SK-N-SH treated with all-trans-retinoic acid at 6 μM for 48 hours (cell line): ENCODE data around the gene FDXR.

Source experiments
- ATAC-seq: fragments of 200-7000 bp; cut with Tn5 transposase; 3 replicates; pipeline ENCODE4 v1.9.1; 2020; ENCODE audit warnings: mild to moderate bottlenecking, moderate library complexity
- ARNTL ChIP-seq: fragments of 450-650 bp; formaldehyde crosslinking; IDR thresholded peaks from 2 replicates; pipeline ENCODE4 v1.5.0; 2020; ENCODE audit warnings: low read depth, mild to moderate bottlenecking, moderate library complexity, borderline replicate concordance
- BACH2 ChIP-seq: fragments of 250-450 bp; sonication (Bioruptor Pico); IDR thresholded peaks from 2 replicates; pipeline ENCODE4 v1.9.0; 2021; ENCODE audit warnings: mild to moderate bottlenecking, borderline replicate concordance
- ESRRG ChIP-seq: fragments of 250-450 bp; sonication (Bioruptor Pico); IDR thresholded peaks from 2 replicates; pipeline ENCODE4 v1.6.1; 2021; ENCODE audit warnings: mild to moderate bottlenecking
- ISL1 ChIP-seq: fragments of 250-450 bp; sonication (Bioruptor Pico); IDR thresholded peaks from 2 replicates; pipeline ENCODE4 v2.1.2; 2022; ENCODE audit warnings: mild to moderate bottlenecking, moderate library complexity
- OSR1 ChIP-seq: fragments of 250-450 bp; sonication (Bioruptor Pico); IDR thresholded peaks from 2 replicates; pipeline ENCODE4 v1.8.0; 2022; ENCODE audit warnings: moderate library complexity, mild to moderate bottlenecking, inconsistent platforms
- PPARA ChIP-seq: fragments of 250-450 bp; sonication (Bioruptor Pico); IDR thresholded peaks from 2 replicates; pipeline ENCODE4 v1.5.0; 2020; ENCODE audit warnings: mild to moderate bottlenecking, borderline replicate concordance
- RARB ChIP-seq: fragments of 250-450 bp; sonication (Bioruptor Pico); IDR thresholded peaks from 2 replicates; pipeline ENCODE4 v1.8.0; 2021; ENCODE audit warnings: mild to moderate bottlenecking, moderate library complexity
- SNAI2 ChIP-seq: fragments of 250-450 bp; sonication (Bioruptor Pico); IDR thresholded peaks from 2 replicates; pipeline ENCODE4 v1.5.0; 2020; ENCODE audit warnings: mild to moderate bottlenecking, moderate library complexity
- TCF4 ChIP-seq: fragments of 250-450 bp; sonication (Bioruptor Pico); IDR thresholded peaks from 2 replicates; pipeline ENCODE4 v1.8.0; 2021; ENCODE audit warnings: mild to moderate bottlenecking, moderate library complexity, borderline replicate concordance
- ZC3H10 ChIP-seq: fragments of 250-450 bp; sonication (Bioruptor Pico); IDR thresholded peaks from 2 replicates; pipeline ENCODE4 v1.5.1; 2021; ENCODE audit warnings: mild to moderate bottlenecking, moderate library complexity
- ZNF565 ChIP-seq: fragments of 450-650 bp; formaldehyde crosslinking; conservative IDR thresholded peaks from 2 replicates; pipeline ENCODE4 v1.5.0; 2020; ENCODE audit warnings: low read depth, mild to moderate bottlenecking, moderate library complexity
- ZNF70 ChIP-seq: fragments of 450-650 bp; formaldehyde crosslinking; IDR thresholded peaks from 2 replicates; pipeline ENCODE4 v1.5.0; 2020; ENCODE audit warnings: mild to moderate bottlenecking, moderate library complexity
- TF ChIP-seq, protein P1 (sequence below): fragments of 250-450 bp; sonication (Bioruptor Pico); IDR thresholded peaks from 2 replicates; pipeline ENCODE4 v1.5.1; 2020; ENCODE audit warnings: low read depth, mild to moderate bottlenecking, moderate library complexity
- TF ChIP-seq, protein P2 (sequence below): fragments of 250-450 bp; sonication (Bioruptor Pico); IDR thresholded peaks from 2 replicates; pipeline ENCODE4 v1.5.0; 2020; ENCODE audit warnings: mild to moderate bottlenecking, moderate library complexity
- TF ChIP-seq, protein P3 (sequence below): fragments of 250-450 bp; sonication (Bioruptor Pico); IDR thresholded peaks from 2 replicates; pipeline ENCODE4 v1.5.1; 2021; ENCODE audit warnings: mild to moderate bottlenecking, moderate library complexity
- TF ChIP-seq, protein P4 (sequence below): fragments of 250-450 bp; sonication (Bioruptor Pico); IDR thresholded peaks from 2 replicates; pipeline ENCODE4 v1.8.0; 2020; ENCODE audit warnings: mild to moderate bottlenecking, moderate library complexity, borderline replicate concordance
- TF ChIP-seq, protein P5 (sequence below): fragments of 250-450 bp; sonication (Bioruptor Pico); IDR thresholded peaks from 2 replicates; pipeline ENCODE4 v1.8.0; 2021; ENCODE audit warnings: low read depth, mild to moderate bottlenecking, moderate library complexity, borderline replicate concordance

The FDXR gene

DNA sequence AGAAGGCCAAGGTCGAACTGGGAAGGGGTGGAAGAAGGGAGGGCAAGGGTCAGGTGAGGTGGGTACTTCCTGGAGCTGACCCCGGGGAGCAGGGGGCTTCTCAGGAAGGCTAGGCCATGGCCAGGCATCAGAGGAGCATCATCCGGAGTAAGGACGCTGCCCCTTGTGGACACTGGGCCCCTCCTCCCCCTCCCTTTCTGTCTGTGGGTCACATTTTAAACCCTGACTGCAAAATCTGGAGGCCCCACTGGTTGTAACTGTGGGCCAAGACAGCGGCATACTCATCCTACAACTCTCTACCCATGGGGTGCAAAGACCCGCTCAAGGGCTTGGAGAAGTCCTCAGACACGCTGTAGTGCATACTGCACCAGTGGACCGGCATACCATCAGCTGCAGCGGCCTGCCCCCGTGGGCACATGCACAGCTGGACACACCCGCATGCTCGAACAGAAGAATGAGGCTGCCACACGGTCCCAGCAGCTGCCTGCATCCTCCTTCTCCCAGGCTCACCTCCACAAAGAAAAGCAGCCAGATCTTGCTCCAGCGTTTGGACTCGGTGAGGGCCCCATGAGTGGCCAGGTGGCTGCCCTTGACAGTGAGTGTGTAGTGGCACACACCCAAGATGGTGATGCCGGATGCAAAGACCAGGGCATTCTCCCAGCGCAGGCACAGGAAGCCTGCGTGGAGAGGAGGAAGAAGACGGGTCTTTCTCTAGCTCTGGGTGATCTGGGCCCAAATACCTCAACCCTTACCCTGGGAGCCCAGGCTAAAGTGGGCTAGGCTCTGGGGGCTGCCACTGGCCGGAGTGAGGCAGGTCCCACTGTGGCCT is 19.4 kb upstream of the FDXR start (continued):
- TF ChIP-seq, protein P1, sequence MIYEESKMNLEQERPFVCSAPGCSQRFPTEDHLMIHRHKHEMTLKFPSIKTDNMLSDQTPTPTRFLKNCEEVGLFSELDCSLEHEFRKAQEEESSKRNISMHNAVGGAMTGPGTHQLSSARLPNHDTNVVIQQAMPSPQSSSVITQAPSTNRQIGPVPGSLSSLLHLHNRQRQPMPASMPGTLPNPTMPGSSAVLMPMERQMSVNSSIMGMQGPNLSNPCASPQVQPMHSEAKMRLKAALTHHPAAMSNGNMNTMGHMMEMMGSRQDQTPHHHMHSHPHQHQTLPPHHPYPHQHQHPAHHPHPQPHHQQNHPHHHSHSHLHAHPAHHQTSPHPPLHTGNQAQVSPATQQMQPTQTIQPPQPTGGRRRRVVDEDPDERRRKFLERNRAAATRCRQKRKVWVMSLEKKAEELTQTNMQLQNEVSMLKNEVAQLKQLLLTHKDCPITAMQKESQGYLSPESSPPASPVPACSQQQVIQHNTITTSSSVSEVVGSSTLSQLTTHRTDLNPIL, result no peak
- no peak for TF ChIP-seq BACH2 (CRISPR knock-in tag)
- TF ChIP-seq ISL1, result no peak
- no peak for TF ChIP-seq TCF4
- TF ChIP-seq, protein P2, sequence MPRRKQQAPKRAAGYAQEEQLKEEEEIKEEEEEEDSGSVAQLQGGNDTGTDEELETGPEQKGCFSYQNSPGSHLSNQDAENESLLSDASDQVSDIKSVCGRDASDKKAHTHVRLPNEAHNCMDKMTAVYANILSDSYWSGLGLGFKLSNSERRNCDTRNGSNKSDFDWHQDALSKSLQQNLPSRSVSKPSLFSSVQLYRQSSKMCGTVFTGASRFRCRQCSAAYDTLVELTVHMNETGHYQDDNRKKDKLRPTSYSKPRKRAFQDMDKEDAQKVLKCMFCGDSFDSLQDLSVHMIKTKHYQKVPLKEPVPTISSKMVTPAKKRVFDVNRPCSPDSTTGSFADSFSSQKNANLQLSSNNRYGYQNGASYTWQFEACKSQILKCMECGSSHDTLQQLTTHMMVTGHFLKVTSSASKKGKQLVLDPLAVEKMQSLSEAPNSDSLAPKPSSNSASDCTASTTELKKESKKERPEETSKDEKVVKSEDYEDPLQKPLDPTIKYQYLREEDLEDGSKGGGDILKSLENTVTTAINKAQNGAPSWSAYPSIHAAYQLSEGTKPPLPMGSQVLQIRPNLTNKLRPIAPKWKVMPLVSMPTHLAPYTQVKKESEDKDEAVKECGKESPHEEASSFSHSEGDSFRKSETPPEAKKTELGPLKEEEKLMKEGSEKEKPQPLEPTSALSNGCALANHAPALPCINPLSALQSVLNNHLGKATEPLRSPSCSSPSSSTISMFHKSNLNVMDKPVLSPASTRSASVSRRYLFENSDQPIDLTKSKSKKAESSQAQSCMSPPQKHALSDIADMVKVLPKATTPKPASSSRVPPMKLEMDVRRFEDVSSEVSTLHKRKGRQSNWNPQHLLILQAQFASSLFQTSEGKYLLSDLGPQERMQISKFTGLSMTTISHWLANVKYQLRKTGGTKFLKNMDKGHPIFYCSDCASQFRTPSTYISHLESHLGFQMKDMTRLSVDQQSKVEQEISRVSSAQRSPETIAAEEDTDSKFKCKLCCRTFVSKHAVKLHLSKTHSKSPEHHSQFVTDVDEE (CRISPR knock-in tag), result no peak
- TF ChIP-seq, all 23 proteins: peak for 0

DNA sequence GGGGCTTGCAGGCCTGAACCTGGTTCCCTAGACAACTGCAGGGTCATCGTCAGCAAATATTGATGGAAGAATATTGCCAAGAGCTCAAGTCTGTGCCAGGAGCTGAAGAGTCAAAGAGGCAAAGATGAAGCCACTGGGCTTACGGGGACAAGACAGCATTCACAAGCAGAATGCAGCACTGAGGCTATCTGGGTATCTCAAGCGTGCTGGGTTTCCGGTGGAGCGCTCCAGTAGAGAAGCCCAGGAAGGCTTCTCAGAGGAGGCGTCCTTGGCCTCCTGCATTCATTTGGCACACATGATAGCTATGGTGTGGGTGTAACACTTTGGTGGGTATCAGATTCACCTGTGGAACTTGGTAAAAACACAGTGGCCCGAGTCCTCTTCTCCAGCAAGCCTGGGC is 17.8 kb upstream of the FDXR start:
- TF ChIP-seq OSR1 (CRISPR knock-in tag) (no peak), ZNF70 (CRISPR knock-in tag) (no peak), ZNF565 (CRISPR knock-in tag) (no peak)
- no peak for ATAC-seq

DNA sequence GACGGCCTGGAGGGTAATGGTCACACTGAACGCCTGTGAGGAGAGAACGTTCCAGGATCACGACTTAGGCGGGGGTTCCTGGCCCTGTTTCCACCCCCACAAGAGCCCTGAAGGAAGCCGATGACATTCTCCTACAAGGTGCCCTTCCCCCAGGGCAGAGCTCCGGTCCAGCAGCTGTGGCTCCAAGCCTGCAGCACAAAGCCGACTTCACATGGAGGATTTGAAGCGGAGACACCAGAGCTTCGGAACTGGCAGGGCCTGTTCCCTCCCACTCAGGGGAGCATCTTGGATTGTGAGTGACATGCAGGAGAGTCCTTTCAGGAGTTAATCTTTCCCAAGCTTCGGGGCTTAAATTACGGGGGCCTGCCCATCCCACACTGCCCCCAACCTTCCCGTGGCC is 15.7 kb upstream of the FDXR start:
- ATAC-seq, result no peak
- TF ChIP-seq BACH2 (CRISPR knock-in tag) (no peak), ESRRG (CRISPR knock-in tag) (no peak), RARB (CRISPR knock-in tag) (no peak), OSR1 (CRISPR knock-in tag) (no peak), SNAI2 (CRISPR knock-in tag) (no peak), PPARA (CRISPR knock-in tag) (no peak), ZNF70 (CRISPR knock-in tag) (no peak), TCF4 (no peak), ZC3H10 (CRISPR knock-in tag) (no peak), ARNTL (no peak)
- TF ChIP-seq, protein P3, sequence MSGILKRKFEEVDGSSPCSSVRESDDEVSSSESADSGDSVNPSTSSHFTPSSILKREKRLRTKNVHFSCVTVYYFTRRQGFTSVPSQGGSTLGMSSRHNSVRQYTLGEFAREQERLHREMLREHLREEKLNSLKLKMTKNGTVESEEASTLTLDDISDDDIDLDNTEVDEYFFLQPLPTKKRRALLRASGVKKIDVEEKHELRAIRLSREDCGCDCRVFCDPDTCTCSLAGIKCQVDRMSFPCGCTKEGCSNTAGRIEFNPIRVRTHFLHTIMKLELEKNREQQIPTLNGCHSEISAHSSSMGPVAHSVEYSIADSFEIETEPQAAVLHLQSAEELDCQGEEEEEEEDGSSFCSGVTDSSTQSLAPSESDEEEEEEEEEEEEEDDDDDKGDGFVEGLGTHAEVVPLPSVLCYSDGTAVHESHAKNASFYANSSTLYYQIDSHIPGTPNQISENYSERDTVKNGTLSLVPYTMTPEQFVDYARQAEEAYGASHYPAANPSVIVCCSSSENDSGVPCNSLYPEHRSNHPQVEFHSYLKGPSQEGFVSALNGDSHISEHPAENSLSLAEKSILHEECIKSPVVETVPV (CRISPR knock-in tag), result no peak
- TF ChIP-seq, protein P2 (CRISPR knock-in tag), result no peak
- TF ChIP-seq, protein P4, sequence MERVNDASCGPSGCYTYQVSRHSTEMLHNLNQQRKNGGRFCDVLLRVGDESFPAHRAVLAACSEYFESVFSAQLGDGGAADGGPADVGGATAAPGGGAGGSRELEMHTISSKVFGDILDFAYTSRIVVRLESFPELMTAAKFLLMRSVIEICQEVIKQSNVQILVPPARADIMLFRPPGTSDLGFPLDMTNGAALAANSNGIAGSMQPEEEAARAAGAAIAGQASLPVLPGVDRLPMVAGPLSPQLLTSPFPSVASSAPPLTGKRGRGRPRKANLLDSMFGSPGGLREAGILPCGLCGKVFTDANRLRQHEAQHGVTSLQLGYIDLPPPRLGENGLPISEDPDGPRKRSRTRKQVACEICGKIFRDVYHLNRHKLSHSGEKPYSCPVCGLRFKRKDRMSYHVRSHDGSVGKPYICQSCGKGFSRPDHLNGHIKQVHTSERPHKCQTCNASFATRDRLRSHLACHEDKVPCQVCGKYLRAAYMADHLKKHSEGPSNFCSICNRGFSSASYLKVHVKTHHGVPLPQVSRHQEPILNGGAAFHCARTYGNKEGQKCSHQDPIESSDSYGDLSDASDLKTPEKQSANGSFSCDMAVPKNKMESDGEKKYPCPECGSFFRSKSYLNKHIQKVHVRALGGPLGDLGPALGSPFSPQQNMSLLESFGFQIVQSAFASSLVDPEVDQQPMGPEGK, result no peak
- TF ChIP-seq, protein P1, result no peak
- TF ChIP-seq, protein P5, sequence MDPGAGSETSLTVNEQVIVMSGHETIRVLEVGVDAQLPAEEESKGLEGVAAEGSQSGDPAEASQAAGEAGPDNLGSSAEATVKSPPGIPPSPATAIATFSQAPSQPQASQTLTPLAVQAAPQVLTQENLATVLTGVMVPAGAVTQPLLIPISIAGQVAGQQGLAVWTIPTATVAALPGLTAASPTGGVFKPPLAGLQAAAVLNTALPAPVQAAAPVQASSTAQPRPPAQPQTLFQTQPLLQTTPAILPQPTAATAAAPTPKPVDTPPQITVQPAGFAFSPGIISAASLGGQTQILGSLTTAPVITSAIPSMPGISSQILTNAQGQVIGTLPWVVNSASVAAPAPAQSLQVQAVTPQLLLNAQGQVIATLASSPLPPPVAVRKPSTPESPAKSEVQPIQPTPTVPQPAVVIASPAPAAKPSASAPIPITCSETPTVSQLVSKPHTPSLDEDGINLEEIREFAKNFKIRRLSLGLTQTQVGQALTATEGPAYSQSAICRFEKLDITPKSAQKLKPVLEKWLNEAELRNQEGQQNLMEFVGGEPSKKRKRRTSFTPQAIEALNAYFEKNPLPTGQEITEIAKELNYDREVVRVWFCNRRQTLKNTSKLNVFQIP, result no peak
- TF ChIP-seq, all 23 proteins: peak for 0
